Stimulated activated CD4-positive, alpha-beta T cell treated with anti-CD3 and anti-CD28 coated beads, Interleukin-15, amount 100 ng/mL, for 1 hour (primary cell): ENCODE measurements around the gene SMPD3.

Experiments
- DNase-seq, 2 donors: peaks; one replicate each; pipeline ENCODE4 v3.0.0-alpha.2; 2020; ENCODE audit warnings: low read depth in 1 of 2, low spot score in 1 of 2

SMPD3 gene

DNA sequence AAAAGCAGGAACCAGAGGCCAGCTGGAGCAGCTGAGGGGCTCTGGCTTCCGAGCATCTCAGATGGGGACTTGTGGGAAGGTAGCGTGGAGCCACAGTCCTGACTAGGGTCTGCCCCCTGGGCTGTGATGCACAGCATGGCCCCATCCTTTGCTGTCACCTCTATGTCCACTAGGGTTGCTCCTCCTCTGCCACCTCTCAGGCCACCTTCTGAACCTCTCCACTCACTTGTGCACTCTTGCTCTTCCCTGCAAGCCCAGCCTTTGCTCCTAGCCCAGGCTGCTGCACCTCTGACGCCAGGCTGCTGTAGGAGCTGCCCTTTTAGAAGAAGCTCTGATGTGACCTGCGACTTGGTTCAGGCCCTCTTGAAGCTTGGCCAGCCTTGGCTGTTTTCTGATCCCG lies 24.3 kb upstream of the SMPD3 start:
- DNase-seq = no peak

DNA sequence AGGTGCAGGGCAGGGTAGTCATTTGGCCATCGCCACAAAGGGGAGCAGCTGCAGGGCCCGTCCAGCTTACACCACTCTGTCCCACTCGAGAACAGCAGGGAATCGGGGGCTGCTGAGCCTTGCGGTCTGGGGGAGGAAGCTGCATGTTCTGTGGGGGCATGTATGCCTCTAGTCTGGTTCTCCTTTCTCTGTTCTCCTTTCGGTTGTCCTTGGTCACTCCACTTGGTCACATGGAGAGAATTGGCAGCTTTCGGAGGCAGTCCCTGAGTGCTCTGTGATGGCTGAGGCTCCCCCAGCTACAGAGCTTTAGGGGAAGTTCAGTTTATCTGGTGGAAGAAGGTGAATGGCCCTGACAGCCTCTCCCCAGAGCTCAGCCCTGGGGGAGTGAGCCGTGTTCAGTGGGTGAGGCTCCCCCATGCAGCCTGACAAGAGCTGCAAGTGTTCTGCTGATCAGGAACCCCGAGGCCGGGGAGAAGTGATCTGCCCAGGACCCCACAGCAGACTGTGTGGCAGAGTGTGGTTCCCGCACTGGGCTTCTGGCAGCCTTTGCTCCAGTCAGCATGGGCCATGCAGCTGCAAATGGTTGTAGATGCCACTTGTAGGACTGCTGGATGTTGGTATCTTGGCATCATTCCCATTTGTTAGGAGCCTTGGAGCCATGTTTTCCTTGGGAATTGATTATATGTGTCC lies 22.3 kb upstream of the SMPD3 start:
- no peak for DNase-seq

DNA sequence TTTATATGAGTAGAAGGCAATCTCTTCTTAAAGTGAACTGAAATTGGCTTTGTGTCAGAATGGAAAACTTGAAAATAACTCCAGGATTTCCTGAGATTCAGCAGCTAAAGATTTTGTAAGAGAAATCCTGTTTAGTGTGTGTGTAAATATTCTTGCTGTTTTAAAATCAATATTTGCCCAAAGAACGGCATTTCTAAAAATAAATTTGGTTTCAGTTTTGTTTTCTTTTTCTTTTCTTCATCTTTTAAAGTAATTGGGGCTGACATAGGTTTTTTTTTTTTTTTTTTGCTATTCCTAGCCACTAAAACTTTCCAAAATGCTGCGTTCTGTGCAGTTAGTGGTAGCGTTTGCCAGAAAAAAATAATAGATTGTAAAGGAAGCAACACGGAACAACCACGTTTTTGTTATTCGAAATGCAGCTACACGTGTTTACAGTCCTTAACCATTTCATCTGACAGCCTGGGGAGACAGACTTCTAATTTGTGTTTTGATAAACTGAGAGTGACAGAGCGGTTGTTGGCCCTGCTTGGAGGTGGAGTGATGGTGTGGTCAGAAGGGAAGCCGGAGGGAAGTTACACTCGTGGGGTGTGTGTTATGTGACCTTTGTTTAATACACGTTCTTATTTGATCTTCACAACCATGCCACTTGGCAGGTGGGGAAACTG lies 21.6 kb upstream of the SMPD3 start:
- no peak for DNase-seq

DNA sequence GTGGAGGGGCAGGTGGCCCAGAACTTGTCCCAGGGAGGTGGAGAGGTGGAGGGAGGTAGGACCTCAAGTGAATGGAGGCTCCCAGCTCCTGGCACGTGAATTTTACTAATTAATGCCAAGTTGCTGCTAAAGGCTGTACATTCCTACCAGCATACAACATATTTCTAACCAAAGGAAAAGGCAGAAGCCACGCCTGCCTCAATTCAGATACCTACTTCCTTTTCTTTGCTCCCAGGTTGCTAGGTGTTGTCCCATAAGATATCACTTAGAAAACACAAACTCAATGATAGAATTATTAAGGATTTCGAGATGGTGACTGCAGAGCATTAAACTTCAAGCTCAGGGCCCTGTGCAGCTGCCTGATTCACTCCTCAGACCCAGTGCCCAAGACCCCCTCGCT lies 20.5 kb upstream of the SMPD3 start:
- no peak for DNase-seq

DNA sequence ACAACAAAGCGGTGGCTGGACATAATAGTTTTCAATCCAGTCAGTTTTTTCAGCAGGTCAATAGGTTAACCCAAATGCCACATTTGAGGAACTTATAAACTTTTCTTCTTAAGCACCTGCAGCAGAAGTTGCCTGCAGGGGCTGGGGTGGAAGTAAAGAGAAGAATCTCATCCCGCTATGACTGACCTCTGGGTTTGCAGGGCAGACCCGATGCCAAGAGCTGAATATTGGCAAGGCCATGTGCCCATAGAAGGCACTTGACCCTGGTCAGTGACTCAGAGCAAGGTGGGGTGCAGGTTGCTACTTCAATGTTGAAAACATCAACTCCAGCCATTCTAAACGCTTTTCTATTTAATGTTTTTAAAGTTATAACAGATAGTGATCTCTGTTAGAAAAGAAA lies 17.9 kb upstream of the SMPD3 start:
- DNase-seq = no peak

DNA sequence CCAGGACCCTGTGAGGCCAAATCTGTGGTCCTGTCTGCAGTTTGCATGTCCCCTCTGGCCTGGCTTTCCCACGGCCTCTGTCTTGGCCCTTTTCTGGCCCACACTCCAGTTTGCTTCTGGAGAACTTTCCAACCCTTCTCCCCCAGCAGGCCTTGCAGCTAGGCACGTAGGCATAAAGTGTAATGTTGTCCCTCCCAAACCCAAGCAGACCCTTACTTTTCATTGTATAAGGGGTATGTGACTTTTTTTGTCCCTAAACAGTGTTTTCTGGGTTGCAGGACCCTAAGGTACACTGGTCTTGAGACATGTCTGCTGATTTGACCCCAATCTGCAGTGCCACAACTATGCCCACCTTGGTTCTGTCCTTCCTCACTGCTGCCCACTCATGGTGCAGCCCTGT lies 15.6 kb upstream of the SMPD3 start:
- no peak for DNase-seq

DNA sequence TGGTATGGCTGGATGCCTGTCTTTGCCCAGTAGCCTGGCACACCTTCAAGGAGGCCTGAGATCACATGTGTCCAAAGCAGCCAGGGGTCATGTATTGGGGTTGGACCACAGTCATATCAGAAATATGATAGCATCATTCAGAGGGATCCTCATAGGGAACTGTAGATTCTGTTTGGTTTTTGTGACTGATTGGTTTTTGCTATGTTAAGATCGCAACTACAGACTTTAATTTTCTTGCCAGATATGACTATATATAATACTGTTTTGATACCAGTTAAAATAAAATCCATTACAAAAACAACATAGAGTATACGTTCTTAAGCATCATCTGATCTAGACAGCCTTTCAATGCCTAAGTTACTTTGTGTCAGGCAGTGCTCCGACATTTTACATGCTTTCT lies 11.8 kb upstream of the SMPD3 start:
- DNase-seq = no peak

DNA sequence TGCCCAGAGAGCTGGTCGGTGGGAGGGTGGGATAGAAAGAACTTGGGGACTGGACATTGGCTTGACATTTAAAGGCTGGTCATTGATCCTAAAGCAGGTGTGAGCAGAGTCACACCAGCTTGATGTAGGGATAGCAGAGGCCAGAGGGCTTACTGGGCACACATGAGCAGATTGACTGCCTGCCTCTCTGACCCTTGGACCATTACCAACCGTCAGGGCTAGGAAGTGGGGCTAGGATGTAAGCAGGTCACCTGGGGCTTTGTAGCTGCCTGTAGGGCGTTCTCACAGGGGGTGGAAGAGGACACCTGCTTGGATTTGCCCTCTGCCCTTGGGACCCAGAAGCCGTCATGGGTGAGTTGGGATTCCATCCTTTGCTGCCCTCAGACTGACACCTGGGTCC lies 11.1 kb upstream of the SMPD3 start:
- DNase-seq = no peak

DNA sequence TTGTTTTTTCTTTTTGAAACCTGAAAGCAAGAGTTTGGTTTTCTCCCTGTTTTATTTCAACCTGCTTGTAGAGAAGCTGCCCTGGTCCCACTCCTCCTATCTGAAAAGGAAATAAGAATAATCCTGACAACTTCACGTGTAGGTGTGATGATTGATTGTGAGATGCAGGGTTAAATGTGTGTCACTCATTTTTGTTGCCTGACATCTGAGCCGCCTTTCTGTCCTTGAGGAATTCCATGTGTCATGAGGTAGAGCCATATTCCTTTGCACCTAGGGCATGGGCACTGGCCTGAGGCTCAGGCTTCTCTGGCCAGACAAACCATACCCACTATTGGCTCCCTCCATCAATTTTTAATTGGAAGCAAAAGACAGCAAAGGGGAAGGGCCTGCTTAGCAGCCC lies 10.2 kb upstream of the SMPD3 start:
- no peak for DNase-seq

DNA sequence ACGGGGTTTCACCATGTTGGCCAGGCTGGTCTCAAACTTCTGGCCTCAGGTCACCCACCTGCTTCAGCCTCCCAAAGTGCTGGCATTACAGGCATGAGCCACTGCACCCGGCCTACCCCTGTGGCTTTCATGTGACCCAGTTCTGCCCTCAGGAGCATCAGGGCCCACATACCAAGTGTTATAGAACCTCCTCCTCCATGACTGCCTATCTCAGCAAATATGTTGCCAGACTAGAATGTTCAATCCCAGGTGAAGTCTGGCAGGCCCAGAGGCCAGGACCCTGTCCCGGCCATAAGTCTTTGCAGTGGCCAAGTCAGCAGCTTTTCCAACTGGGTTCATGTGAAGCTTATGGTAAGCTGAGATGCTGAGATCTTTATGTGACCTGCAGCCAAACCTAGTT lies 9.8 kb upstream of the SMPD3 start:
- no peak for DNase-seq

DNA sequence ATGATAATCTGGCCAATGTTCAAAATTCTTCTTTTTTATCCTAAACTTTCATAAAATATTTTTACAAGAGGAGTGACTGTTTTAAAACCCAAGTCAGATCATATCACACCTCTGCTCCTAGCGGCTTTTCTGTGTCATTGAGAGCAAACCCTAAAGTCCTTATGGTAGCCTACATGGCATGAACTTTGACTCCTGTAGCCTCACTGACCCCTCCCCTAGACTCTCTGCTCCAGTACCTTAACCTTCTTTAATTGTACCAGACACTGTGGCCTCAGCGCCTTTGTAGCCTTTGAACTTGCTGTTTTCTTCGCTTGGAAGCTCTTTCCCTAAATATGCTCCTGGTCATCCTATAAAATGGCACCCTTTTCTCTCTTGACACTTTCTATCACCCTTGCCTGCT lies 7.3 kb upstream of the SMPD3 start:
- DNase-seq = no peak

DNA sequence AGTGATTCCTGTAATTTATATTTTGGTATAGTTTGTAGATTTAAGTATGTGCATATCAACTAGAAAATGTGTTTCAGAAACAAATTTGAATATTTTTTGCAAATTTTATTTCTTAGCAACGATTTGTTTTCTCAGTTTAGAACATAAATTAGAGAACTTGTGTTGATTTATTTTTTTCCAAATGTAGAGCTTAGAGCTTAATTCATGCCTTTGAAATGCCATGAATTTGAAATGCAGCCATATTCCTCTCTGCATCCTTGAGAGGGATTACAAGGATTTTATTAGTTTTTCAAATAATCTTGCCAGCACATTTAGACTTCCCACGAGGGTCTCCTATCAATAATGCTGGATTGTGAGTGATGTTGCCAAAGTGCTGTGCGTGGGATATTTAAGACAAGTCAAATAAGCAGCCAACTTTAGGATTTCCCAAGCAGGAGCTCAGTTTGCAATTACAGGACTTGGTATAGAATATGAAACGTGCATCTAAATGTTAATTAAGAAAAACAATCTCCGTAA lies 6.7 kb upstream of the SMPD3 start:
- no peak for DNase-seq

DNA sequence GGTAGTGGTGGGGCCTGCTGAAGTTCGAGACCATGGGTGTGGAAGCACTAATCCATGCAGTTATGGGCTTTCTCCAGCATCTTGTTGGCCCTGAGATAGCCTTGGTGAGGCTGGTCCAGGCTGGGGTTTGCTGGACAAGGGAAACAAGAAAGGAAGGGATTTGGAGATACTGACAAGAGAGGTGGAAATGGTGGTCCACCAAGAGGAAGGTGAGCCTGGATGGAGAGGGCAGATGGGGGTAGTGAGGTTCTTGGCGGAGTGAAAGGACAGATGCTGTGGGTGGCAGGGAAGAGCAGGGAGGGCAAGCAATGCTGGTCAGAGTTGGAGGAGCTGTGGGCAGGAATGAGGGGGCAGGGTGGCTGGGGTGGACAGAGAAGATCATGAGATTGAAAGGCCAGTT lies 5.5 kb upstream of the SMPD3 start:
- DNase-seq = no peak

DNA sequence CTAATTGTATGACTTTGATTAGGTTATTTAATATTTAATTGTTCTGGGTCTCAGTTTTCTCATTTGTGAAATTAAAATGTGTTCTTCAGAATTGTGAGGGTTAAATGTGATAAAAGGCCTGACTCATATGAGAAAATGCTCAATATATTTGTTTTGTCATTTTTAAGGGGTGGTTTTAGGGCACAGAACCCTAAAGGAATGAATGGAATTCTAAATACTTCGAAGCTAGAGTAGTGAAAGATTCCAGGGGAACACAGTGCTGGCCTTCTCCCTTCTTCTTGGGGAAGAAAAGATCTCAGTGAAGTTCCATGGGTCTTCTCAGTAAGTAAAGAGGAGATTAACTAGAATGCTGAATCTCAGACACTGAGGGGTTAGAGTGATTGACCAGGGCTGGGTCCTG lies 3.9 kb upstream of the SMPD3 start:
- DNase-seq = no peak

DNA sequence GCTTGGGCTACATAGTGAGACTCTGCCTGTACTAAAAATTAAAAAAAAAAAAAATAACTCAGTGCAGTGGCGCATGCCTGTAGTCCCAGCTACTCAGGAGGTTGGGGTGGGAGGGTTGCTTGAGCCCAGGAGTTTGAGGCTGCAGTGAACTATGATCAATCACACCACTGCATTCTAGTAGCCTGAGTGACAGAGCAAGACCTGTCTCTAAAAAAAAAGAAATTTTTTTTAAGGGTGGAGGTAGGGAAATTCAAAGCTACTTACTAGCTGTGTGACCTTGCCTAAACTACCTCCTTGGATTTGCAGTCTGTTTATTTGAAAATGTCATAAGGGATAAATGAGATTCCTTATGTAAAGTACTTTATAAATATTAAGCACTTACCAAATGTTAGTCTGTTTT lies 3.4 kb upstream of the SMPD3 start:
- DNase-seq = no peak

DNA sequence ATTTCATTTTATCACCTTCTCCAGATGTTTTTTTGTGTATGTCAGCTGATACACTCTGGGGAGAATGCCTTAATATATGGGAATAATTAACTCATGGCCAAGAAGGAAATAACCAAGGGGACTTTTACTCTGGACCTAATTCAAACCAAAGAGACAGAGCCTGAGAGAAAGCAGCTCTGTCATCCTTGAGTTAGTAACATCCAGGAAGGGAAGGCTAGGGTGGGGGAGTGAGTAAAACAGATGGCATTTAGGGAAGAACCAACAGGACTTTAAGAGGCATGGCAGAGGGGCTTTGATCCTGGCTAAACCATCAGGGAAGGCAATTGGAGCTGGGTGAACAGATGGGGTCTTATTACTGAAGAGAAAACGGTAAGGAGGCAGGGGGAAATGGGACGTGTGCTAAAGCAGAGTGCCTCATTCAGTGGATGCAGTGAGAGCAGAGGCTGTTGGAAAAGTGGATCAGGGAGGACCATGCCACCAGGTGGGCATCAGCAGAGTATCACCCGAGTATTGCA lies 2.5 kb upstream of the SMPD3 start:
- DNase-seq = no peak

DNA sequence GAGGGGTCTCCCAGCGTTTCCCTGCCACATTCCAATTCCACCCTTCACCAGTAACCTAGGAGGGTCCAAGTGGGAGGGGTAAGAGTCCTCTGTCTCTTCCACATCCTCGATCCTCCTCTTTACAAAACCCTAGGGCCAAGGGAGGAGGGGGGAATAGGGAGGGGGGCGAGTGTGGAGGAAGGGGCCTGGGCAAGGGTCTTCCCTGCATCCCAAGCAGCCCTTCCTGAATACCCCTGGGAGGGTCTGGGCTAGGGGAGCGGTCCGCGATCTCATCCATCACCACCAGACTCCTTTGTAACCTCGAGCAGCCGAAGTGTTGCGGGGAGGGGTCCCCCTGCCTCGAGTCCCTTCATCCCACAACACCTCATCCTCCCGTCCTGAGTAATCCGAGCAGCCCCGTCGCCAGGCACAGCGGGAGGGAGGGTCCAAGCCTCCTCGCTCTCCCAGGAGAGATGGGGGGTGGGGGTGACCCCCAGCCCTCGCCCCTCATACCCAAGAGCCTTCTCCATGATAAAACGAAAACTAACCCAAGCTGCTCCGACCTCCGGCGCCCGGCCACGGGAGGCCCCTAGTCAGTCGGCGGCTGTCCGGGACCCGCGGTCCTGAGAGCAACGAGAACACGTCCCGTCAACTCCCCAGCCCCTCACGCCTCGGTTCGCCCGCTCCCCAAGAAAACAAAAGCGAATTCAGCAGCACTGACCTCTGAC lies 502 bp downstream of the SMPD3 start:
- DNase-seq = no peak

DNA sequence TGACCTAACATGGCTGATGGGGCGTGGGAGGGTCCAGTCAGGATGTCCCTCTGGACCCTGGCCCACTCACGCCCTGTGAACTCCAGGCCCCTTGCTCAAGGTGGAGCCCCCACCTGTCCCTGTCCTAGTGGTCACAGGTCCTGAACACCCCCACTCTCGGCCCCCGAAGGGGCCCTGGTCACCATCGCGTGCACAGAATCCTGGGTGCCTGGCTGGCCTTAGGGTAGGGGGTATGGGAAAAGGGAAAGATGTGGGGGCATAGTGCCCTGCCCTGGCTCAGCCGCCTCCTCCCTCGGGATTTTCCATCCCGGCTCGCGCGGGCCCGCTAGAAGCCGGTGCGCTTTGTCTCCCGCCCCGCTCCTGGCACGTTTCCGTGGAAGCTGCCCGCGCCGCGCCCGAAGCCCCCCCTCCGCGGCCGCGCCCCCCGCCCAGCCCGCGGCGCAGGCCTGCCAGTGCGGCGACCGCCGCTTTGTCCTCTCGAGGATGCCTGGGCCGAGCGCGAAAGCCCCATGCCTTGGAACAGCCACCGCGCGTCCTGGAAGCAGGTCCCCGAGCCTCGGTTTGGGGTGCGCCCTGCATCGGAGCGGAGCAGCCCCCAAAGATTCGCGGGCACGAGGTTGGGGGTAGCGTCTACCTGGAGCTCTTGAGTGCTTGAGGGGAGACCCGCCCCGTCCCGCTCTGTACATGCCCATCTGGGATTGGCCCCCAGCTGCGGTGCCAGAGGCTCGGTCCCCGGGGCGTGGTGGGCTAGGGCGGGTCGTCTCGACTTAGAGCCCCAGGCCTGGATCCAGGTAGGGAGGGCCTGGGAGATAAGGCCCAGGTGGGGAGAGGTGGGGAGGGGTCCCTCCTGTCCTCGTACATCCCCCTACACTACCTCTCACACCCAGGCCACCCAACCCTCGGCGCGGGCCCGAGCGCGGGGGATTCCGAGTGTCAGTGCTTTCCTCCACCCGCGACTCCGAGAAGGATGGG lies 1.3 kb downstream of the SMPD3 start:
- no peak for DNase-seq

DNA sequence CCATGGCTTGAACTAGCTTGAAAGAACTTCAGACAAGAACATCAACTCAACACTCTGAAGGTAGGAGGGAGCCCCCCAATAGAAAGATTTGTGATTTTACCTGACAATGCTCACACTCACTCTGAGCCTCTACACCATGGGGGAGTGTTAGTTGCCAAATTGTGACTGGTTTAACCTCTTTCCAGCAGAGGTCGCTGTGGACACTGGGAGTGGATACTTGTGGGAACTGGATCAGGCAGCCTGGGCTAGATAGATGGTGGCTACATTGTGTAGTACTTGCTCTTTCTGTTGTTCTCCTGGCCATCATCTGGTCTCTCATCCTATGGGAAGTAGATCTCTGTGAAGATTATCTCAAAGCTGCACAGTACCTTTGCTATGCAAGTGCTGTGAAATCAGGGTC lies 2.9 kb downstream of the SMPD3 start:
- no peak for DNase-seq

DNA sequence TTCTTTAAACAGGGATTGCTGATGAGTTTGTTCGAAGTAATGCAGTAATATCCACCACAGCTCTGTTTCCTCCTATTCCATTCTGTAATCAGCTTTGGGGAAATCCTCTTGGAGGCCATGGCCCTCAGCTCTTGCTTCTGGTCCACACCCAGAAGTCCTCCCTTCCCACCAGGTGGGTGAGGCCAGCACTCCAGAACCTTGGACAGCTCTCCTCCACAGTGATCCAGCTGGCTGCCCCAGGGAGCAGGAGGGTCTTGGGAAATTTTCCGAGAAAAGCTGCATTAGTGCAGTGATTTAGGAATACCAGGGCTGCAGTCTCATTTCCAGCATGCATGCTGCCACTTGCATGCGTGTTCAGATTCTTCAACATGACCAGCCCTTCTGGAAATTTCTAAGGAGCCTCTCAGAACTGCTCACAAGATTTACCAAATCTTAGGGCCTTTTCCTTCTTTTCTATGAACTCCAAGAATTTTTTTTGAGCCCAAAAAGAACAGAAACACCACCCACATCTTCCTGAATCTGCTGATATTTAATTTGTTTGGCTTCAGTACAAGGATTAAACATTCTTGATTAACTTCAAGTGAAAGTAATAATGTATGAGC lies 4.2 kb downstream of the SMPD3 start:
- no peak for DNase-seq

DNA sequence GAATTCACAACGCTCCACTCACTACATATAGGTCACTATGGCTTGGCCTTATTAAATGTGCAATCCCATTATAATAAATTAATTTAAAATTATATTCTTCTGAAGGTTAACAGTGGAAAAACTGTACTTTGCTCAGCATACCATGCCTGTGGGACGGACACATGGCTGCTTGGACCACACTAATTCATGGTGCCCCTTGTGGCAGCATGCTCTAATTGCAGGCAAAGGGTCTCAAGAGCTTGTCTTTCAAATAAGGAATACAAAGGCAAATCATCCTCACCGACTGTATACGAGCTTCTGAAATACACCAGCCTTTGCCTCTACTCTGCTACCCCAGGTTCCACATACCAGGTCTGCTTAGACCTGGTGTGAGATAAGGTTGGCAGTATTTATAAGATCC lies 11.7 kb downstream of the SMPD3 start:
- DNase-seq = no peak
